HL-60 (cell line): Measurements from ENCODE around the gene SPATS2L.

Experiments used
- DNase-seq, 2 experiments: peaks; one replicate each; pipeline ENCODE4 v3.0.0-alpha.2; 2010 to 2020; ENCODE audit warnings: low read depth in 1 of 2, low spot score in 1 of 2
- H3K27ac ChIP-seq: fragments of 250-450 bp; sonication (Bioruptor Pico); replicated peaks from 2 replicates; pipeline ENCODE4 v1.5.1; 2020; ENCODE audit warnings: mild to moderate bottlenecking, moderate library complexity
- H3K27me3 ChIP-seq: fragments of 250-450 bp; sonication (Bioruptor Pico); 2 replicates; pipeline ENCODE4 v1.5.1; 2021; ENCODE audit warnings: mild to moderate bottlenecking, moderate library complexity; ENCODE audit not compliant: insufficient read depth, poor library complexity, severe bottlenecking
- H3K4me3 ChIP-seq: replicated peaks from 2 replicates; pipeline ENCODE4 v1.5.1; 2011; ENCODE audit warnings: mild to moderate bottlenecking, control low read depth, low read length; ENCODE audit not compliant: insufficient read depth
- CTCF ChIP-seq: IDR thresholded peaks from one replicate; pipeline ENCODE4 v1.5.1; 2011; ENCODE audit warnings: low read length, control low read depth, inconsistent platforms; ENCODE audit not compliant: insufficient read depth
- GABPA ChIP-seq: IDR thresholded peaks from 2 replicates; pipeline ENCODE4 v1.6.1; 2012; ENCODE audit warnings: low read depth
- POLR2AphosphoS5 ChIP-seq: IDR thresholded peaks from 2 replicates; pipeline ENCODE4 v1.6.1; 2012; ENCODE audit warnings: low read depth
- REST ChIP-seq: IDR thresholded peaks from 2 replicates; pipeline ENCODE4 v1.6.1; 2012; ENCODE audit warnings: low read depth; ENCODE audit not compliant: insufficient replicate concordance
- SPI1 ChIP-seq: IDR thresholded peaks from 2 replicates; pipeline ENCODE4 v1.6.1; 2012; ENCODE audit warnings: low read depth, mild to moderate bottlenecking, borderline replicate concordance

The SPATS2L gene

GRCh38 chr2:200385063-200385635, 78.7 kb downstream of the SPATS2L start:
- Histone ChIP-seq H3K4me3 (no peak overlapping the region), H3K27ac (no peak overlapping the region), H3K27me3 (no peaks in the 10 kb centered on the region)
- no peak for DNase-seq
- TF ChIP-seq GABPA (no peak), POLR2AphosphoS5 (no peak)

GRCh38 chr2:200393191-200393590, 86.7 kb downstream of the SPATS2L start:
- Histone ChIP-seq H3K27me3 (peaks cover 2% of the 10 kb centered on the region), H3K4me3 (no peak overlapping the region), H3K27ac (no peak overlapping the region)
- no peak for TF ChIP-seq CTCF
- no peak for TF ChIP-seq SPI1
- no peak for TF ChIP-seq GABPA
- no peak for TF ChIP-seq REST
- no peak for TF ChIP-seq POLR2AphosphoS5
- DNase-seq = no peak

GRCh38 chr2:200394045-200394444, 87.6 kb downstream of the SPATS2L start:
- H3K27me3 ChIP-seq = peaks cover 2% of the 10 kb centered on the region
- no peak for TF ChIP-seq CTCF
- TF ChIP-seq GABPA = no peak
- TF ChIP-seq POLR2AphosphoS5 = no peak
- TF ChIP-seq SPI1 = no peak
- TF ChIP-seq REST = no peak
- no peak for DNase-seq
- no peak overlapping the region for H3K4me3 ChIP-seq
- H3K27ac ChIP-seq = no peak overlapping the region

GRCh38 chr2:200396781-200397242, 90.3 kb downstream of the SPATS2L start:
- H3K4me3 ChIP-seq = no peak overlapping the region
- TF ChIP-seq POLR2AphosphoS5 = no peak
- no peak for TF ChIP-seq REST
- TF ChIP-seq SPI1 = no peak
- no peak for TF ChIP-seq CTCF
- no peak for TF ChIP-seq GABPA
- H3K27ac ChIP-seq = no peak overlapping the region
- DNase-seq = no peak
- H3K27me3 ChIP-seq = peaks cover 2% of the 10 kb centered on the region
